AG04449 (cell line): ENCODE results near the gene ERFE.

Experiments
- CTCF ChIA-PET: fragments of 350-600 bp; formaldehyde crosslinking; extraction: SDS; loops from one replicate; lab custom pipeline; 2021; ENCODE audit warnings: antibody characterized with exemption; lab: Yijun Ruan, JAX
- POLR2A ChIA-PET: fragments of 400-600, 350-600 bp; formaldehyde crosslinking; extraction: SDS; loops from one replicate; lab custom pipeline; 2020; ENCODE audit warnings: antibody characterized with exemption, inconsistent platforms; lab: Yijun Ruan, JAX
- DNase-seq: peaks from one replicate; pipeline ENCODE4 v3.0.0-alpha.2; 2010; ENCODE audit warnings: low read depth, low spot score
- H3K4me3 ChIP-seq: 2 replicates; pipeline ENCODE4 v1.5.1; 2011; ENCODE audit warnings: low read depth, mild to moderate bottlenecking, control low read depth, low read length
- CTCF ChIP-seq: IDR thresholded peaks from one replicate; pipeline ENCODE4 v1.5.1; 2011; ENCODE audit warnings: mild to moderate bottlenecking, moderate library complexity, low read length, control low read depth, inconsistent platforms; ENCODE audit not compliant: insufficient read depth; ENCODE audit errors: missing control alignments

Gene ERFE

DNA sequence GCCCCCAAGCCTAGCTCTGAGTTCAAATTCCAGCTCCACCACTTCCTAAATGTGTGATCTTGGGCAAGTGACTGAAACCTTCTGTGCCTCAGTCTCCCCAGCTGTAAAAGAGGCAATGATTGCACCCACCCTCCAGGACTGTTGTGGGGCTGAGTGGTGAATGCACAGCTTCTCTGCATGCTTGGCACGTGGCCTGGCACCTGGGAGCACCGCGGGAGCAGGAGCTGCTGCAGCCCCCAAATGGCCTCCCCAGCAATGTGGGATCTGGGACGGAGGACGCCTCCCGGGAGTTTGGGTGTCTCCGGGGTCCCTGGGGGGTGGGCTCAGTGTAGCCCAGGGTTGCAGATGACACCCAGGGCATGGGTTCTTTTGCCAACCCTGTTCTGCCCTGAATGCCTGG, 18.7 kb upstream of the ERFE start:
- no peak overlapping the region for H3K4me3 ChIP-seq
- POLR2A ChIA-PET = no interaction called here
- DNase-seq = no peak
- CTCF ChIA-PET = interaction anchor here (0.8 to 1.2 kb wide), 2 partner anchors 12 to 15 kb away, joined by 3 to 4 read pairs; no protein-coding TSS in a partner anchor
- TF ChIP-seq CTCF = no peak

- TF ChIP-seq CTCF = no peak
- ChIA-PET CTCF (interaction anchor here (0.8 to 1.2 kb wide), 4 partner anchors 11 to 18 kb away, joined by 3 to 4 read pairs (median 4); partner anchors contain the start of gene ERFE), POLR2A (no interaction called here)
- H3K4me3 ChIP-seq = no peak overlapping the region
- no peak for DNase-seq
These were observed 17.8 kb upstream of the ERFE start for GRCh38 chr2:238140721-238141540.

DNA sequence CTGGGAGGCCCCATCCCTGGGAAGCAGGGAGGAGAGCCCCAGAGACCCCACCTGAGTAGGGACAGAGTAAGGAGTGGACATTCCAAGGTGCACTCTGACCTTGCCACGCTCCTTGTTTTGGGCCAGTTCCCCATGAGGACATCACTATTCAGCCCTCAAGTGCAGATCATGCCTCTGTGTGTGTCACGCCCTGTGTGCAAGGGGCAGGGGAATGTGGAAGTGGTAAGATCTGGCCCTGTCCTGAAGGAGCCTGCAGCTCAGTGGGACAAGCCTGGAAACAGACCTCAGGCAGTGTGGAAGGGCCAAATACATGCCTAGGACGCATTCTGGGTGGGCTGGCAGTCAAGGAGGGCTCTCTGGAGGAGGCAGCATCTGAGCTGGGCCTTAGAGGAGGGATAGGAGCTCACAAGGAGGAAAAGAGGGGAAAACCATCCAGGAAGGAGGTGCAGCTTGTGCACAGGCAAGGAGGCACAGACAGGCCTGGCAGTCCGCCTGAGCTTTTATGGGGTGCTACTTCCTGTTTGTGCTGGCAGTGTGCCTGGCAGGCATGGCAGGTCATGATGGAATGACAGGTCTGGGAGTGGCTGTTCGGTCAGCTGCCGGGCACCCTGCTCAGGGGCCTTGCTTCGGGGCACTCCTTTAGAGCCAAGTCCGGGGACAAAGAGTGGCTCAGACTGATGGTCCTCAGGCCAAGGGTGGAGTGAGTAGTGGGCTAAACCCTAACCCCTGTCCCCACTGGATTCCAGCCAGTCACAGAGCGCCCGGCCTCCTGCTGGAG, 17.0 kb upstream of the ERFE start:
- no peak overlapping the region for H3K4me3 ChIP-seq
- ChIA-PET CTCF (interaction anchor here (0.9 to 2.3 kb wide), 3 partner anchors 10 to 218 kb away, joined by 3 to 7 read pairs (median 4); partner anchors contain the start of gene ERFE), POLR2A (no interaction called here)
- no peak for DNase-seq
- no peak for TF ChIP-seq CTCF

- H3K4me3 ChIP-seq = no peak overlapping the region
- ChIA-PET CTCF (interaction anchor here (0.9 to 2.3 kb wide), 3 partner anchors 9 to 219 kb away, joined by 3 to 7 read pairs (median 4); no protein-coding TSS in a partner anchor), POLR2A (no interaction called here)
- no peak for TF ChIP-seq CTCF
- no peak for DNase-seq
These were observed 16.2 kb upstream of the ERFE start for GRCh38 chr2:238142382-238143205.

DNA sequence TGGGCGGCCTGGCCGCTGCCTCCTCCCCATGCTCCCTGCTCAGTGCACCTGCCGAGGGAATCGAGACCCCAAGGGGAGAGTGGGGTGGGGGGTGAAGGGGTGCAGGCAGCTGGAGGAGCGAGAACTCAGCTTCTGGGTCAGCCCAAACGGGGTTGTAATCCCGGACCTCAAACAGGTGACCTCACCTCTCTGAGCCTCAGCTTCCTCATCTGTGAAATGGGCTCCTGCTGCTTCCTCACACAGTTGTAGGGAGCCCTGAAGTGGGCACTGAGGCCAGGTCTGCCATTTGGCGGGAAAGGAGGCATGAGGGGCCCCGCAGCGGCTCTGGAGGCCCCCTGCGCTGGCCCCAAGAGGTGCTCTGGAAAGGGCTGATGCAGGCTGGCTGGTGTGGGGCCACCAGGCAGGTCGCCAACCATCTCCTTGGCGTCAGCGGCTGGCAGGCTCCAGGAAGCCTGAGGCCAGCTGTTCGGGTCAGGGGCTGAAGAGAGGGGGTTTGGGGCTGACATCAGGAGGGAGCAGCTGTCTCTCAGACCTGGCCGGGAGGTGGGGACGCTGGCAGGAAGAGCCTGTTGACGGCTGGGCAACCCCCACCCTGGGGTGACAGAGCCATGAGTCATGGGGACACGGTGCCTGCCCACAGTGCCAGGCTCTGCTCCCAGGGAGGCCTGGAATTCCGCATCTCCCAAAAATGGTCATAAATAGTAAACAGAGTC, 15.4 kb upstream of the ERFE start:
- TF ChIP-seq CTCF = no peak
- POLR2A ChIA-PET = interaction anchor here (0.7 kb wide), 1 partner anchor 442 kb away, joined by 4 read pairs; no protein-coding TSS in a partner anchor
- peak; percentile 17 for DNase-seq
- no peak overlapping the region for H3K4me3 ChIP-seq
- CTCF ChIA-PET = interaction anchor here (1.3 to 2.3 kb wide), 2 partner anchors 11 to 220 kb away, joined by 3 to 7 read pairs; no protein-coding TSS in a partner anchor
